ENCODE measurements around the gene WHRN. TPM values are rescaled to one million over a fixed set of nuclear protein-coding genes. Genes with fewer than 3 reads are reported as not detected.
A peak's percentile ranks its signal among the peaks of the same experiment; 100 is the strongest.

WHRN gene
- total RNA-seq, 1 experiment from 2014 or later = 9.4 TPM

DNA sequence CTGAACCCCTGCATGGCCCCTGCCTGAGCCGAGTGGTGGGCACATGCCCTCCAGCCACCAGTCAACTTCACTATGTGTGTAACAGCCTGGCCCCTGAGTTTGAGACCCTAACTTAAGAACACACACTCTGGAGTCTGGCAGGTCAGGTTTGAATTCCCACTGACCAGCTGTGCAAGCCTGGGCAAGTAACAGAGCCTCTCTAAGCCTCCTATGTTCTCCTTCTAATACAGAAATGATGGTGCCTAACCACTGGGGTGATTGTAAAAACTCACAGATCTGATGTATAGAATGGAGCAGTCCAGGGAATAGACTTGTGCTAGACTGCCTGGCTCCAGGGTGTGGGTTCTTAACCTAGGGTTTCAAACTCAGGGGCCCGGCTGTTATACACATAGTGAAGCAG, 100.7 kb downstream of the WHRN start:
- POLR2A ChIA-PET = no interaction called here
- no peak for DNase-seq (ENCODE audit: unreplicated experiment)

GRCh38 chr9:114403153-114403756, 102.0 kb downstream of the WHRN start:
- CTCF ChIA-PET = interaction anchor here (0.6 to 8.0 kb wide), 15 partner anchors 8 to 602 kb away, joined by 3 to 138 read pairs (median 4); no protein-coding TSS in a partner anchor
- Mint-ChIP-seq H3K36me3 (ENCODE audit: insufficient read depth, unreplicated experiment) (no peaks in the 10 kb centered on the region), H3K4me3 (ENCODE audit: unreplicated experiment) (no peak overlapping the region), H3K27me3 (ENCODE audit: insufficient read depth, unreplicated experiment) (no peaks in the 10 kb centered on the region), H3K4me1 (ENCODE audit: insufficient read depth, unreplicated experiment) (peaks cover 6% of the 10 kb centered on the region), H3K27ac (ENCODE audit: low read depth, unreplicated experiment) (no peak overlapping the region), H3K9me3 (ENCODE audit: unreplicated experiment) (no peaks in the 10 kb centered on the region)
- POLR2A ChIA-PET = interaction anchor here (0.6 kb wide), 1 partner anchor 332 kb away, joined by 3 read pairs; no protein-coding TSS in a partner anchor
- intact Hi-C loops (cut with micrococcal nuclease) = no loop called here
- TF ChIP-seq CTCF (IDR thresholded peaks at IDR 0.05; ENCODE audit: unreplicated experiment) = no peak
- DNase-seq (ENCODE audit: unreplicated experiment) = no peak
- BruUV-seq (replicated peaks) = no TSS peak

More for the DNA sequence above, 100.7 kb downstream of the WHRN start:
- peak overlapping the region; percentile 27 for H3K27ac Mint-ChIP-seq (ENCODE audit: low read depth, unreplicated experiment)
- no peaks in the 10 kb centered on the region for H3K9me3 Mint-ChIP-seq (ENCODE audit: unreplicated experiment)
- no peaks in the 10 kb centered on the region for H3K36me3 Mint-ChIP-seq (ENCODE audit: insufficient read depth, unreplicated experiment)
- BruUV-seq (replicated peaks) = no TSS peak
- no peak overlapping the region for H3K4me3 Mint-ChIP-seq (ENCODE audit: unreplicated experiment)
- no peaks in the 10 kb centered on the region for H3K27me3 Mint-ChIP-seq (ENCODE audit: insufficient read depth, unreplicated experiment)
- TF ChIP-seq CTCF (IDR thresholded peaks at IDR 0.05; ENCODE audit: unreplicated experiment) = no peak
- peaks cover 8% of the 10 kb centered on the region for H3K4me1 Mint-ChIP-seq (ENCODE audit: insufficient read depth, unreplicated experiment)
- CTCF ChIA-PET = interaction anchor here (0.6 to 8.0 kb wide), 33 partner anchors 10 to 961 kb away, joined by 3 to 138 read pairs (median 6); partner anchors contain the start of gene TEX53
- intact Hi-C loops (cut with micrococcal nuclease) = loop anchor here (2.0 kb wide), 1 partner anchor 334 kb away; no protein-coding TSS in a partner anchor

- ChIA-PET CTCF (interaction anchor here (0.6 to 1.4 kb wide), 2 partner anchors 160 to 252 kb away, joined by 3 to 6 read pairs; no protein-coding TSS in a partner anchor), POLR2A (no interaction called here)
- Mint-ChIP-seq H3K9me3 (ENCODE audit: unreplicated experiment) (no peaks in the 10 kb centered on the region), H3K27ac (ENCODE audit: low read depth, unreplicated experiment) (no peak overlapping the region), H3K27me3 (ENCODE audit: insufficient read depth, unreplicated experiment) (no peaks in the 10 kb centered on the region), H3K4me3 (ENCODE audit: unreplicated experiment) (no peak overlapping the region), H3K4me1 (ENCODE audit: insufficient read depth, unreplicated experiment) (peaks cover 15% of the 10 kb centered on the region), H3K36me3 (ENCODE audit: insufficient read depth, unreplicated experiment) (no peaks in the 10 kb centered on the region)
- BruUV-seq (replicated peaks) = no TSS peak
- intact Hi-C loops (cut with micrococcal nuclease) = no loop called here
- no peak for TF ChIP-seq CTCF (IDR thresholded peaks at IDR 0.05; ENCODE audit: unreplicated experiment)
- no peak for DNase-seq (ENCODE audit: unreplicated experiment)
Measured at GRCh38 chr9:114401344-114401743, 103.9 kb downstream of the WHRN start.

GRCh38 chr9:114400772-114401171, 104.5 kb downstream of the WHRN start:
- H3K27ac Mint-ChIP-seq (ENCODE audit: low read depth, unreplicated experiment) = no peak overlapping the region
- ChIA-PET CTCF (interaction anchor here (1.4 kb wide), 1 partner anchor 253 kb away, joined by 6 read pairs; no protein-coding TSS in a partner anchor), POLR2A (no interaction called here)
- no peaks in the 10 kb centered on the region for H3K36me3 Mint-ChIP-seq (ENCODE audit: insufficient read depth, unreplicated experiment)
- intact Hi-C loops (cut with micrococcal nuclease) = no loop called here
- H3K9me3 Mint-ChIP-seq (ENCODE audit: unreplicated experiment) = no peaks in the 10 kb centered on the region
- DNase-seq (ENCODE audit: unreplicated experiment) = no peak
- no peak for TF ChIP-seq CTCF (IDR thresholded peaks at IDR 0.05; ENCODE audit: unreplicated experiment)
- H3K27me3 Mint-ChIP-seq (ENCODE audit: insufficient read depth, unreplicated experiment) = no peaks in the 10 kb centered on the region
- peaks cover 15% of the 10 kb centered on the region for H3K4me1 Mint-ChIP-seq (ENCODE audit: insufficient read depth, unreplicated experiment)
- H3K4me3 Mint-ChIP-seq (ENCODE audit: unreplicated experiment) = no peak overlapping the region
- no TSS peak for BruUV-seq (replicated peaks)

Measured in MCF 10A (cell line).